Effector memory CD4-positive, alpha-beta T cell (primary cell): ENCODE measurements around the gene SLC29A2.
A peak's percentile ranks its signal among the peaks of the same experiment; 100 is the strongest.

Experiments used
- DNase-seq, 3 donors: peaks; one replicate each; pipeline ENCODE4 v3.0.0-alpha.2; 2020
- H3K27ac ChIP-seq: 2 replicates; pipeline ENCODE4 v1.7.0; 2013; ENCODE audit warnings: mild to moderate bottlenecking, low read length, moderate library complexity; ENCODE audit not compliant: insufficient read depth, poor library complexity, severe bottlenecking
- H3K27me3 ChIP-seq: replicated peaks from 2 replicates; pipeline ENCODE4 v1.7.0; 2013; ENCODE audit warnings: mild to moderate bottlenecking, low read length; ENCODE audit not compliant: insufficient read depth, control insufficient read depth, poor library complexity, severe bottlenecking
- H3K36me3 ChIP-seq: 2 replicates; pipeline ENCODE4 v1.7.0; 2013; ENCODE audit warnings: mild to moderate bottlenecking, low read length, moderate library complexity; ENCODE audit not compliant: control insufficient read depth, insufficient read depth
- H3K4me1 ChIP-seq: 2 replicates; pipeline ENCODE4 v1.7.0; 2013; ENCODE audit warnings: low read length, mild to moderate bottlenecking; ENCODE audit not compliant: control insufficient read depth, insufficient read depth, poor library complexity, severe bottlenecking
- H3K4me3 ChIP-seq: 2 replicates; pipeline ENCODE4 v1.7.0; 2013; ENCODE audit warnings: low read length, low read depth, mild to moderate bottlenecking; ENCODE audit not compliant: insufficient read depth, poor library complexity, severe bottlenecking
- H3K9me3 ChIP-seq: 2 replicates; pipeline ENCODE4 v1.7.0; 2013; ENCODE audit warnings: mild to moderate bottlenecking, low read length, moderate library complexity; ENCODE audit not compliant: control insufficient read depth
- total RNA-seq, 3 donors: gene quantifications; one replicate each; lab custom pipeline; 2026; lab: John Stamatoyannopoulos, UW

The SLC29A2 gene
- 7.7 to 14.7 (median 14.4) reads per million in 3 donors for total RNA-seq

- peaks cover 6% of the 10 kb centered on the region for H3K4me1 ChIP-seq
- no peaks in the 10 kb centered on the region for H3K27me3 ChIP-seq
- H3K4me3 ChIP-seq, result peak within 1 kb of the TSS; percentile 83
- no peaks in the 10 kb centered on the region for H3K36me3 ChIP-seq
- peak; percentile 51 to 67 (median 63) for DNase-seq
- H3K9me3 ChIP-seq, result no peaks in the 10 kb centered on the region
- H3K27ac ChIP-seq, result peak within 1 kb of the TSS; percentile 61
Observed at GRCh38 chr11:66371627-66372415, at the start of gene SLC29A2. TSS of gene SLC29A2 (minus strand) at chr11:66371760. CDS start at chr11:66371591, 169 bp downstream.

- H3K27ac ChIP-seq, result no peak within 1 kb of the TSS
- no peak within 1 kb of the TSS for H3K4me3 ChIP-seq
- H3K27me3 ChIP-seq, result peaks cover 7% of the 10 kb centered on the region
- no peaks in the 10 kb centered on the region for H3K4me1 ChIP-seq
- H3K9me3 ChIP-seq, result no peaks in the 10 kb centered on the region
- H3K36me3 ChIP-seq, result no peaks in the 10 kb centered on the region
- no peak for DNase-seq
Observed at GRCh38 chr11:66420671-66421476, 49.3 kb upstream of the SLC29A2 start, which contains the start of gene NPAS4. TSS of gene NPAS4 (plus strand) at chr11:66421035. CDS start at chr11:66421180, 145 bp downstream.

GRCh38 chr11:66419825-66420224 lies 48.3 kb upstream of the SLC29A2 start:
- no peak for DNase-seq
- H3K4me3 ChIP-seq, result no peak overlapping the region
- no peaks in the 10 kb centered on the region for H3K36me3 ChIP-seq
- H3K4me1 ChIP-seq, result no peaks in the 10 kb centered on the region
- no peak overlapping the region for H3K27ac ChIP-seq
- no peaks in the 10 kb centered on the region for H3K9me3 ChIP-seq
- peaks cover 7% of the 10 kb centered on the region for H3K27me3 ChIP-seq

- H3K27me3 ChIP-seq, result peaks cover 7% of the 10 kb centered on the region
- no peaks in the 10 kb centered on the region for H3K9me3 ChIP-seq
- no peaks in the 10 kb centered on the region for H3K4me1 ChIP-seq
- no peak for DNase-seq
- H3K27ac ChIP-seq, result no peak overlapping the region
- H3K4me3 ChIP-seq, result no peak overlapping the region
- H3K36me3 ChIP-seq, result no peaks in the 10 kb centered on the region
Observed at GRCh38 chr11:66418986-66419308, 47.4 kb upstream of the SLC29A2 start.

GRCh38 chr11:66418168-66418985 lies 46.8 kb upstream of the SLC29A2 start:
- Histone ChIP-seq H3K4me3 (no peak overlapping the region), H3K27me3 (peaks cover 7% of the 10 kb centered on the region), H3K36me3 (no peaks in the 10 kb centered on the region), H3K4me1 (no peaks in the 10 kb centered on the region), H3K9me3 (no peaks in the 10 kb centered on the region), H3K27ac (no peak overlapping the region)
- peak in 2 of 3 donors; percentile 13 to 24 for DNase-seq

GRCh38 chr11:66417000-66417399 lies 45.4 kb upstream of the SLC29A2 start:
- H3K27me3 ChIP-seq, result peaks cover 7% of the 10 kb centered on the region

GRCh38 chr11:66415423-66415822 lies 43.9 kb upstream of the SLC29A2 start:
- Histone ChIP-seq H3K4me3 (no peak overlapping the region), H3K36me3 (no peaks in the 10 kb centered on the region), H3K27me3 (peaks cover 7% of the 10 kb centered on the region), H3K27ac (no peak overlapping the region), H3K4me1 (no peaks in the 10 kb centered on the region), H3K9me3 (no peaks in the 10 kb centered on the region)
- DNase-seq, result no peak

More at GRCh38 chr11:66417000-66417399, 45.4 kb upstream of the SLC29A2 start:
- no peaks in the 10 kb centered on the region for H3K9me3 ChIP-seq
- no peaks in the 10 kb centered on the region for H3K36me3 ChIP-seq
- DNase-seq, result no peak
- no peaks in the 10 kb centered on the region for H3K4me1 ChIP-seq
- no peak overlapping the region for H3K27ac ChIP-seq
- no peak overlapping the region for H3K4me3 ChIP-seq

GRCh38 chr11:66414120-66414934 lies 42.8 kb upstream of the SLC29A2 start:
- DNase-seq, result no peak
- Histone ChIP-seq H3K36me3 (no peaks in the 10 kb centered on the region), H3K27me3 (peaks cover 3% of the 10 kb centered on the region), H3K9me3 (no peaks in the 10 kb centered on the region), H3K4me1 (peaks cover under 1% of the 10 kb centered on the region), H3K4me3 (no peak overlapping the region), H3K27ac (no peak overlapping the region)

GRCh38 chr11:66413167-66413566 lies 41.6 kb upstream of the SLC29A2 start:
- H3K36me3 ChIP-seq, result no peaks in the 10 kb centered on the region
- no peak overlapping the region for H3K4me3 ChIP-seq
- no peak for DNase-seq
- H3K4me1 ChIP-seq, result peaks cover 8% of the 10 kb centered on the region
- H3K27ac ChIP-seq, result no peak overlapping the region
- H3K9me3 ChIP-seq, result no peaks in the 10 kb centered on the region
- H3K27me3 ChIP-seq, result no peaks in the 10 kb centered on the region
